ENCODE data around the gene PLIN5.

PLIN5 gene

GRCh38 chr19:4521170-4521887 lies 13.7 kb downstream of the PLIN5 start:
- no peak for DNase-seq

- no peak for DNase-seq
Measured at GRCh38 chr19:4519521-4520277, 15.3 kb downstream of the PLIN5 start.

GRCh38 chr19:4519172-4519496 lies 15.9 kb downstream of the PLIN5 start:
- DNase-seq = no peak

GRCh38 chr19:4518345-4519171 lies 16.5 kb downstream of the PLIN5 start, which contains the start of gene PLIN4:
Gene PLIN4, minus strand, starts transcription at chr19:4518486. Its CDS starts 214 bp downstream, at chr19:4518272.
- peak; percentile 72 for DNase-seq

- DNase-seq = no peak
Measured at GRCh38 chr19:4517451-4518057, 17.5 kb downstream of the PLIN5 start.

- DNase-seq = peak; percentile 46
Measured at GRCh38 chr19:4516939-4517300, 18.1 kb downstream of the PLIN5 start.

- no peak for DNase-seq
Measured at GRCh38 chr19:4516199-4516938, 18.7 kb downstream of the PLIN5 start.

- DNase-seq = no peak
Measured at GRCh38 chr19:4515732-4516131, 19.3 kb downstream of the PLIN5 start.

- no peak for DNase-seq
Measured at GRCh38 chr19:4513248-4513647, 21.8 kb downstream of the PLIN5 start.

- no peak for DNase-seq
Measured at GRCh38 chr19:4512070-4512469, 23.0 kb downstream of the PLIN5 start.

GRCh38 chr19:4511300-4512054 lies 23.5 kb downstream of the PLIN5 start:
- DNase-seq = no peak

- no peak for DNase-seq
Measured at GRCh38 chr19:4510435-4511255, 24.4 kb downstream of the PLIN5 start.

GRCh38 chr19:4508698-4509097 lies 26.3 kb downstream of the PLIN5 start:
- DNase-seq = no peak

- DNase-seq = no peak
Measured at GRCh38 chr19:4507804-4508203, 27.2 kb downstream of the PLIN5 start.

GRCh38 chr19:4507150-4507452 lies 27.9 kb downstream of the PLIN5 start:
- no peak for DNase-seq

GRCh38 chr19:4506449-4507149 lies 28.4 kb downstream of the PLIN5 start:
- DNase-seq = no peak

- no peak for DNase-seq
Measured at GRCh38 chr19:4505570-4506448, 29.2 kb downstream of the PLIN5 start.

GRCh38 chr19:4504891-4505569 lies 30.0 kb downstream of the PLIN5 start:
- no peak for DNase-seq

- DNase-seq = peak; percentile 73
Measured at GRCh38 chr19:4504297-4504701, 30.7 kb downstream of the PLIN5 start.
